Measurements from ENCODE around the gene SPIRE1.
"Not testable (repeated sequence)": the region's sequence is repeated elsewhere in the genome, so short reads cannot be mapped to it uniquely, and the experiment has no call there.

Gene SPIRE1

DNA sequence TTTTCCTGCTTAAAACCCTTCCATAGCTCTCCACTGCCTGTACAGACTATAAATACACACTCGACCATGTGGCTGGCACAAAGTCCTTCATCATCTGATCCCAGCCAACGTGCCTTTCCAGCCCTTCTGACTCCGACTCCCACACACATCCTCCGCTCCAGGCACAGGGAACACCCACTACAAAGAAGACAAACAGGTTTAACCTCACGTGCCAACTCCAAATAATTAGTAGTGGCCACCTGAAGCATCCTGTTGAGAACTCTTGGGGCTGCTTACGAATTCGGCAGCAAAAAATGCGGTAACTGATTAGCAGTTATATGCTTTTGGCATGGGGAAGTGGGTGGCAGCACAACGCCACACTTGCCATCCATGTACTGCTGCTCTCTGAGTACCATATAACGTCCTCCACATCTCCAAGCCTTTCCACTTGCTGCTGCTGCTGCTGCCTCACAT is 12.1 kb downstream of the SPIRE1 start:
- DNase-seq: no peak

DNA sequence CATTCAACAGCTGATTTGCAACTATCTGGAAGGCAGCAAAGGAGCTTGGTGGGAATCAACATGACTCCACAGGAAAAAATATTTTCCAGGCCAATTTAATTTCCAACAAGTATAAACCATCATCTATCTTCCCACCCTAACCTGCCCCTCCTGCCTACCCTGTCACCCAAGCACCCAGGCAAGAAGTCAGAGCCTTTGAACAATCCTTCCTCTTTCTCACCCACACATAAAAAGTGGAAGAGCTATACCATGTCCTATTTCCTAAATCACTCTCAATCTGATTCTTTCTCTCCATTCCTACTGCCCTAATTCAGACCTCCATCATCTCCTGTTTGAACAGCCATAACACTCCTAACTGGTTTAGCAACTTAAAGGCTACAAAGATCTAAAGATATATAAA is 12.7 kb downstream of the SPIRE1 start:
- no peak for DNase-seq

DNA sequence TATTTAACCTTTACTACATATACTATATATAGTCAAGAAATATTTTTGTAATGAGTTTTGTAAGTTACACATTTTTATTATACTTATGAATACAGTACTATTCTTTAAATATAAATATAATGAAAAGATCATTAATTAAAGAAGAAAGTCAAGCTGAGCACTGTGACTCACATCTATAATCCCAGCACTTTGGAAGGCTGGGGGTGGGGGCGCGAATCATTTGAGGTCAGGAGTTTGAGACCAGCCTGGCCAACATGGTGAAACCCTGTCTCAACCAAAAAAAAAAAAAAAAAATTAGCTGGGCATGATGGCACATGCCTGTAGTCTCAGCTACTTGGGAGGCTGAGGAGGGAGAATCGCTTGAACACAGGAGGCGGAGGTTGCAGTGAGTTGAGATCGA is 14.2 kb downstream of the SPIRE1 start:
- DNase-seq: not testable (repeated sequence)

DNA sequence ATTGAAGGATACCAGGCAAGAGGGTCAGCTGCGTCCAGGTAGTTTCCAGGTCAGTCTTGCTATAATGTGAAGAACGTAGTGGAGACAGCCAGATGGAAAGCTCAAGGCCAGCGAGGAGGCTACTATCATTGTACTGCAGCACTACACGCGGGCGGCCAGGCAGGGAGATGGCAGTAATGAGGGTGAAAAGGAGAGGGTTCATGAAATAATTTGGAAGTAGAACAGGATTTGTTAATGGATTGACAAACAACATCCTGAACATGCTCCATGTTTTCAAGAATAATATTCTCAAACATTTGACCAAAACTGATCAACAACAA is 17.1 kb downstream of the SPIRE1 start:
- no peak for DNase-seq

DNA sequence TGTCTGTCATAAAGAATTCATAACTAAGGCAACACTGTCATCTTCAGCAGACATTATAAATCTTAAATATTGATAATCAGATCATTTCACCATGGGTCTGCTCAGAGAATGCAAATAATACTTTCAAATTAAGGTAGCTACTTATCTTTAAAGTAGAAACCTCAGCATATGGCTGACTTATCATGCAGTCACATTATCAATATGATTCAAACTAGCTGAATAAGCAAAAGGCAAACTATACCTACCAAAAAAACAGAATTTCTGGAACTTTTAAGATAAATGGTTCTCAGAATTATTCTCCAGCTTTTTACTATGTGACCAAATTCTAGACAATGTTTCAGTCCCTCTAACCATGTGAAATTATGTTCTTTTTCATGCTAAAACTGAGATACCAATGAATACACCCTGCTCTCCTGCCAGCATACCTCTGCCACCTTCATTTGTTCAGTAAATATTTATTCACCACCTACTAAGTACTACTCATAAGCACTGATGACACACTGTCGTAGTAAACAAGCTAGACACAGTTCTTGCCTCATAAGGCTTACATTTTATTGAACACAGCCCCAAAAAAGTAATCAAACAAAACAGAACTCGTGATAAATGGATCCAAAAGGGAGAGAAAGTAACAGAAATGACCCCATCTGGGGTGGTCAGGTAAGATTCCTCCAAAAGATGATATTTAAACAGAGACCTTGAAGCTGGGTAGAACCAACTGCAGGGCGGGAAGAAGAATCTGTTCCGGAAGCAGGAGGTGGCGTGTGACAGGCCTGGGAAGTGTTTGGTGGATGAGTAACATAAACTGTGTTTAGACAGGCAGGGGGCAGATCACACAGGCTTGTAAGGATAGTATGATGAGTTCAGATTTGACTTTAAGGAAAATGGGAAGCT is 17.7 kb downstream of the SPIRE1 start:
- DNase-seq: no peak

DNA sequence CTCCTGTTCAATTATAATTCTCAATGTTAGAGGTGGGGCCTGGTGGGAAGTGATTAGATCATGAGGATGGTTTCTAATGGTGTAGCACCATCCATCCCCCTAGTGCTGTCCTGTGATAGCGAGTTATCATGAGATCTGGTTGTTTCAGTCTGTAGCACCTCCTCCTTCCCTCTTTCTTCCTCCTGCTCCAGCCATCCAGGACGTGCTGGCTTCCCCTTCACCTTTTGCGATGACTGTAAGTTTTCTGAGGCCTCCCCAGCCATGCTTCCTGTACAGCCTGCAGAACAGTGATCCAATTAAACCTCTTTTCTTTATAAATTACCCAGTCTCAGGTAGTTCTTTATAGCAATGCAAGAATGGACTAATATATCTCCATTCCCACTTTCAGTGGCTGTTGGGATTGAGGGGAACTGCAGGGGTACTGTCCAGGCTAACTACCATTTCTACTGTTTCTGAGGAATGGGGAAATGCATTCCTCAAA is 19.2 kb downstream of the SPIRE1 start:
- DNase-seq: no peak

DNA sequence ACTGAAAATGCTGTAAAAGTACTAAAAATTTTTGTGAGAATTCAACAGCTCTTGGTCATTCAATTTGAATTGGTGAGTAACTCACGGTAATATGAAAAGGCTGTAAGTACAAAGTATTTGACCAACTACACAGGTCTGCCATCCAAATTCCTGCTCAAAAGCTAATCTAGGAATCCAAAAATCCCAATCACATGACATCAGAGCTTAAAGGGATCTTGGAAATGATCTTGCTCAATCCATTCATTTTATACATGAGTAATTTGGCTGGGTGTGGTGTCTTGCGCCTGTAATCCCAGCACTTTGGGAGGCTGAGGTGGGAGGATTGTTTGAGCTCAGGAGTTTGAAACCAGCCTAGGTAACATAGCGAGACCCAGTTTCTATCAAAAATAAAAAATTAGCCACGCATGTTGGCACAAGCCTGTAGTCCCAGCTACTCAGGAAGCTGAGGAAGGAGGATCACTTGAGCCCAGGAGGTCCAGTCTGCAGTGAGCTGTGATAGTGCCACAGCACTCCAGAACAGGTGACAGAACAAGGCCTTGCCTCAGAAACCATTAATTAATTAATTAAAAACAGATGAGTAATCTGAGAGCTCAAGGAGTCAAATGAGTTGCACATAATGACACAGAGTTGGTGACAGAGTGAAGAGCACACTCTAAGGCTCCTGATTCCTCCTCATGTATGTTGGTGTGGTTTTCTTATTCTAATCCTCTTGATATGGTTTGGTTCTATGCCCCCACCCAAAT is 19.8 kb downstream of the SPIRE1 start:
- DNase-seq: no peak

DNA sequence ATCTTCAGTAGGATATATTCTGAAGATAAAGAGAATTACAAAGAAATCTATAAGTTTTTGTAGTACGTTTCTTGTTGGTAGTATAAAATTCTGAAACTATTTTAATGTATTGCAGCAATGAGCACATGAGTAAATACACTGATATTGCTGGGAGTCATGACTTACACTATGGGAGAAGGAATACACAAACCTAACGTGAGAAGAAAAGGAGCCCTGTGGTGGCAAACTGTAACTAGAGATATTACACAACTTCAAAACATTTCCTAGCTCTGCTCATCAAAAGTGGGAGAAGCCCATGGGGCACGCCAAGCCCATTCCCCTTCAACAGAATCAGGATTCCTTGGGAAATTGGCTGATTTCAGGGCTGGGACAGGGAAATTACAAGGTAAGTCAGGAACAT is 20.5 kb downstream of the SPIRE1 start:
- DNase-seq: no peak

DNA sequence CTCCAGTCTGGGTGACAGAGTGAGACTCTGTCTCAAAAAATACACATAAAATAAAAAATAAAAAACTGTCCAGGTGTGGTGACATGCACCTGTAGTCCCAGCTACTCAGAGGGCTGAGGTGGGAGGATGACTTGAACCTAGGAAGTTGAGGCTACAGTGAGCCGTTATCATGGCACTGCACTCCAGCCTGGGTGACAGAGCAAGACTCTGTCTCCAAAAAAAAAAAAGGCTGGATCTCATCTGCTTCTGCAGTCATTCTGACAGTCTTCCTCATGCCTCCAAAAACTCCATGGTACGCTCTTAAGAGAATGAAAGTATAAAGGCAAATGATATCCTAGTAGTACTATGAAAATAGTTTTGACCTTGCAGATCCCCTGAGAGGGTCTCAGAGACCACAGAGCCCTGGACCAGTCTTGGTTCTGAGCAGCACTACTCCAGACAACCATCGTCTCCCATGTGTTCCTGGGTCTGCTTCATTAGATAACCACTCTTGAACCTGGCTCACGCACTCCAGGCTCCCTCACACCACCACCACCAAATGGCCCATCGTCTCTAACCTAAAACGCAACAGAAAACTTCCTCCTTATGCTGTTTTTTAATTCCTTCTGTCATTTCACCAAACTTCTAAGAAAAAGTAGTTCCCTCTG is 26.0 kb downstream of the SPIRE1 start:
- no peak for DNase-seq

DNA sequence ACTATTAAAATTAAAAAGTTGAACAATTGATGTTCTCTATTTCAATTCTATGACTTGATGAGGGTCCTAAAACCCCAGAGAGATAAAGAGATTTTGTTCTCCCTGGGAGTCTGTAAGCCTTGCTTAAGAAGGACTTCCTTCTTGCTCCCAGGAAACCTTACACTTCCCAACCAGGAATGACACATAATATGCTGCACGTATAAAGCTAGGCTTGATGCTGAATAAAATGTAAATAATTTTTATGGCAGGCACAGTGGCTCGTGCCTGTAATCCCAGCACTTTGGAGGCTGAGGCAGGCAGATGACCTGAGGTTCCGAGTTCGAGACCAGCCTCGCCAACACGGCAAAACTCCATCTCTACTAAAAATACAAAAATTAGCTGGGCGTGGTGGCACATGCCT is 27.8 kb downstream of the SPIRE1 start:
- no peak for DNase-seq

DNA sequence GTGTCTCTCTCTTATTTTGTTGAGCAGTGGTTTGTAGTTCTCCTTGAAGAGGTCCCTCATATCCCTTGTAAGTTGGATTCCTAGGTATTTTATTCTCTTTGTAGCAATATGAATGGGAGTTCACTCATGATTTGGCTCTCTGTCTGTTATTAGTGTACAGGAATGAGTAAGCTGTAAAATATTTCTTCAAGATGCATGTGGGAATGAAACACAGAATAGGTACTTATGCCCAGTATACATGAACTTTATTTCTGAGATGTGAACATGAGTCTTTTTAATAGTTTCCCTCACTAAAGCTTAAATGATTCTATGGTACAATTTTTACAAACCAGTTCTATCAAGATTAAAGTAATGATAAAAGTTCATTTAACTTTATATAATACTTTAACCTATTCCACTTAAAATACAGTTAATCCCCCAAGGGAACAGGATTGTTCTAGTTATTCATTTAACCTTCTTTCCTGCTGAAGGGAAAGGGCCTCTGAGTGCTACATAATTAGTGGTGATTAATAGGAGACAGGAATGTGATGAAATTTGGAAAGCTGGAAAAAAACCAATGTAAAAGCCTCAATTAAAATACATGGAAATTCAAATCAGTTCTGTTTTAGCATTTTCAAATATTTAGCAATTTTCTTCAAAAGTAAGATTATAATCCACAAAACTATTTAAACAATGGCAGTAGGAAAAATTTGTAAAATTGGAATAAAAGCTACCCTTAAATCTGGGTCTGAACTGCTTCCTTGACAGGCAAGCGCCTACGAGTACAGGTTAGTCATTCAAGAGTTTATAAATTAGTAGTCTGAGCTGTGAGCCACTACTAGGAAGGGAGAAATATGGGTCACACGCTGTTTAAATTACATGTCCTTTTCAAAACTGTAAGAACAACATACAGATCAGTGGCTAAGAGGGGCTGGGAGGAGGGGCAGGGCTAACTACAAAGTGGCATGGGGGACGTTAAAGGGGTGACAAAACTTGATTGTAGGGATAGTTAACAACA is 28.9 kb downstream of the SPIRE1 start:
- DNase-seq: no peak

DNA sequence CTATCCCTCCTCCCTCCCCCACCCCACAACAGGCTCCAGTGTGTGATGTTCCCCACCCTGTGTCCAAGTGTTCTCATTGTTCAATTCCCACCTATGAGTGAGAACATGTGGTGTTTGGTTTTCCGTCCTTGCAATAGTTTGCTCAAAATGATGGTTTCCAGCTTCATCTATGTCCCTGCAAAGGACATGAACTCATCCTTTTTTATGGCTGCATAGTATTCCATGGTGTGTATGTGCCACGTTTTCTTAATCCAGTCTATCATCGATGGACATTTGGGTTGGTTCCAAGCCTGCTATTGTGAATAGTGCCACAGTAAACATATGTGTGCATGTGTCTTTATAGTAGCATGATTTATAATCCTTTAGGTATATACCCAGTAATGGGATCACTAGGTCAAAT is 30.7 kb downstream of the SPIRE1 start:
- DNase-seq: not testable (repeated sequence)

DNA sequence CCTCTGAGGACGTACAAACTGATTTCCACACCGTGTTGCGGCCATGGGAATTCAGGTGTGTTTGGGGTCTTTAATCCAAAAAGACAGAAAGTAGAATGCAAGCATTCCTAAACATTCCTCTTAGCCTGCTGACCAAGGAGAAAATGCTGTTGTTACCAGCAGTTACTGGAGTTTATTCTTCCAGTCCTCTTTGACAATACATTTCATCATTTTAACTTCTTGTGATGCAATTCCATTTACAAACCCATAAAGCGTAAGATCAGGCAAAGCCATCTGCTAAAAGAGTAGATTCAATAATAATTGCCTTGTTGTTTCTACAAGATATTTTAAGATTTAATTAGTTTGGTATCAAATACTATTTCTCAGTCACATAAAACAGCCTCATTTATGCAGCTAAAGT is 32.7 kb downstream of the SPIRE1 start:
- no peak for DNase-seq

DNA sequence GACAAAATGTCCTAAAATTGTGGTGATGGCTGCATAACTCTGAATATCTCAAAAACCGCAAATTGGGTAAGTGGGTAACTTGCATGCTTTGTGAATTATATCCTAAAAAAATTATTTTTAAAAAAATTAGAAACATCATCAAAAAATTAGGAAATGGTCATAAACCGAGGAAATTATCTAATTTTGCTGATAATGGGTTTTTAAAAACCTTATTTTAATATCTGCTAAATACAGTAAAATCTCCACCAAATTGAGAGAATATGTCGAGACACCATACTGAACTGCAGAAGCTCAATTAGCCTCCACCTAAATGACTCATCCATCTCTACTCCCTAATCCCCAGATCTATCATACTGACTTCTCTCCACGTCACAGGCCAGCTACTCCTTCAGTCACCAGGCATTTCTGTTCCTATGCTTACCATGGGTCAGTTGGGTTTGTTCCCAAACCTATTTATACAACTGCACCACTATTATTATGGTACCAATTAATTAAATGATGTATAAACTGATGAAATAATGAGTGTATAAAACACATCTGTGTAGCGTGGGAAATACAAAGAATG is 36.1 kb downstream of the SPIRE1 start:
- no peak for DNase-seq

DNA sequence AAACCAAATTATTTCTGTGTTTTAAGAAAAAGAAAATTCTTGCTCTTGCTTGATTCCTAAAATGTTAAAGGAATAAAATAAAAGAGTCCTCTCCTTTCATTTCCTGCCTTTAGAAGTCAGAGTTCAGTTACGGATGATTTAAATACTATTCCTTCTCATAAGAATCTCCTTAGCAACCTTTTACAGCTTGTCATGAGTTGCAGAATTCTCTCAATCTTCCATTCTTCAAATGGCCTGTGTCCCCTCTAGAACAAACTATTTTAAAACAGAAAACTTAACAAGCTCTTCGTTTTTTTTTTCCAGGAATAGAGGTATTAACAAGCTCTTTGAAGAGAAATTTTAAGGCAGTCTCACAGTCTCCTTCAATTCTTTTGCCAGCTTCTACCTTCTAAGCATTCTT is 42.2 kb downstream of the SPIRE1 start:
- no peak for DNase-seq

DNA sequence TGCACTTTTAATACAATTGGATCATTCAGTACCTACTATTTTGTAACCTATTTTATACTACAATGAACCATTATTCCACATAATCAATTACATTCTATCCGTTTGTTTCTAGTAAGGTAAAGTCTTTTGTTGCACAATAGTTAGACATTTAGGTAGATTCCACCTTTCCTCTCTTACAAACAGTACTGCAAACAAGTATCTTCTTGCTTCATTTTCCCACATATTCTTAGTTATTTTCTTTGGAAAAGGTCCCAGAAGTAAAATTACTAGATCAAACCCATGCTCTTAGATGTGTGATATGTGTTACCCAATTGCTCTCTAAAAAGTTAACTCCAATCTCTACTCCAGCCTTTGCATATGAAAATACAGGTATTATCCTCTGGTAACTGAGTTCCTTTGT is 49.6 kb downstream of the SPIRE1 start:
- no peak for DNase-seq

DNA sequence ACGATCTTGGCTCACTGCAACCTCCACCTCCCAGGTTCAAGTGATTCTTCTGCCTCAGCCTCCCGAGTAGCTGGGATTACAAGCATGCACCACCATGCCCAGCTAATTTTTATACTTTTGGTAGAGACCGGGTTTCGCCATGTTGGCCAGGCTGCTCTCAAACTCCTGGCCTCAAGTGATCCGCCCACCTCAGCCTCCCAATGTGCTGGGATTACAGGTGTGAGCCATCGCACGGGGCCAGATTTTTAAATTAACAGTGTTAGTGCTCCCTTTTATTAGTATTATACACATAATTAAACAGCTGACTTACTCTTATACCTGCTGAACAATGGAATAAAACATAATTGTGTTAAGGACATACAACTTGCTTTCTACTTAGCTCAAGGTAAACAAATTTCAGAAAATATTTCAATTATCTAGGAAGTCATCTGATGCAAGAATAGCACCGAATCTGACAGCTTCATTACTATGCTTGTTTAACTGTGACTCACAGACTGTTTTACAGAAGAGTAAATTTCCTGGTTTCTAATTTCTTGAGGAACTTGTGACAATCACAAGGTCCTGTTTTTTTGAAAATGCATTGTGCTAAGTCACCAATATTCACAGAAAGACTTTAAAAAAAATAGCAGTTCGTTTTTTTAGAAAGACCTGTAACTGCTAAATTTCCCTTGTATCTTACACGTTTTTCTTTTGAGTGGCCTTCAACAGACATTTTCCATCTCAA is 51.2 kb downstream of the SPIRE1 start:
- DNase-seq: no peak

DNA sequence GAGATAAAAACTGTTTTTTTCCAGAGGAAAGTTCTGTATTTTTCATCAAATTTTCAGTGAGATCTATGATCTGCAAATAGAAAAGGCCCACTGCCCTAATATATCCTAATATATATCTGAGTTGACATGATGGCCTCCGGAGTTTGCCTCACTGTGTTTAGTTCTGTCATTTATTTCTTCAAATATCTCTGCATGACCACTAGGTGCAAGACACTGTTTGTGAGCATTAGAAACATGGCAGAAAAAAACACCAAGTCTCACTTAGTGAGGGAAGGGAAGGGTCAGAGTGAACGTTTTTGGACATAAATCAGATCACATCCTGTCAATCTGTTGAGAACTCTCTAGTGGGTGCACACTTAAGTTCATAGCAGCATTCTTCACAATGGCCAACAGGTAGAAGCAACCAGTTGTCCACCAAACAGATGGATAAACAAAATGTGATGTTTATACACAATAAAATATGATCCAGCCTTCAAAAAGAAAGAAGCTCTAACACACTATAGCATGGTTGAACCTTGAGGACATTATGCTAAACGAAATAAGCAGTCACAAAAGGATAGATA is 53.4 kb downstream of the SPIRE1 start:
- DNase-seq: no peak

DNA sequence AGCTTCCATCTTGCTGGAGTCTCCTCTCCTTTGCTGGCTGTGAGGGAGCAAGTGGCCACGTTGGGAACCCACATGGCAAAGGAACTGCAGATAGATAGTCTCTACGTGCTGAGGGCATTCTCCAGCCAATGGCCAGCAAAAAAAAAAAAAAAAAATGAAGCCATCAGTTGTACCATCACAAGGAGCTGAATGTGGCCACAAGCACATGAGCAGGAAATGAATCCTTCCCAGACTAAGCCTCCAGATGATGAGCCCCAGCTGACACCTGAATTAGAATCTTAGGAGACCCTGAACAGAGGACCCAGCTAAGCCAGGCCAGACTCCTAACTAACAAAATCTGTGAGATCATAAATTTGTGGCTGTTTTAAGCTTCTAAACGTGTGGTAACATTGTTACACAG is 57.9 kb downstream of the SPIRE1 start:
- no peak for DNase-seq

DNA sequence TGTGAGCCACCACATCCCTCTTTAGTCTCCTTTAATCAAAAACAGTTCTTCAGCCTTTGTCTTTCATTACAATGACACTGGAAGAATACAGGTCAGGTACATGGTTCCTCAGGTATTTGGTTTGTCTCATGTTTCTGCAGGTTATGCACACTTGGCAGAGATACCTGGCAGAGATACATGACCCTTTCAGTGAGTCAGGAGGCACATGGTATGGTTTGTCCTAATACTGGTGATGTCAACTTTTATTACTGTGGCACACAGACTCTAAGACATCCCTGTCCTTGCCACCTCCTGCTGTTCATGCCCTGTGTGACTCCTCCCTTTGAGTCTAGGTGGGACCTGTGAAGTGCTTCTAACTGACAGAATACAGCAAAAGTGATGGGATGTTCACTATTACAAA is 58.4 kb downstream of the SPIRE1 start:
- peak; percentile 63 for DNase-seq
